Progenitor cell of endocrine pancreas (in vitro differentiated cells): ENCODE measurements around the gene BPIFB2. TPM values are rescaled to one million over a fixed set of nuclear protein-coding genes. Genes with fewer than 3 reads are reported as not detected.
"Not testable (repeated sequence)": the region's sequence is repeated elsewhere in the genome, so short reads cannot be mapped to it uniquely, and the experiment has no call there.

Experiments used
- DNase-seq: peaks from one replicate; pipeline ENCODE4 v3.0.0; 2021; ENCODE audit warnings: low spot score; ENCODE audit not compliant: unreplicated experiment
- H3K27ac Mint-ChIP-seq: 2 replicates; pipeline ENCODE4 v1.8.0; 2021; ENCODE audit warnings: mild to moderate bottlenecking, moderate library complexity, mixed read lengths
- H3K27me3 Mint-ChIP-seq: 2 replicates; pipeline ENCODE4 v1.8.0; 2021; ENCODE audit warnings: mixed read lengths
- H3K36me3 Mint-ChIP-seq: 2 replicates; pipeline ENCODE4 v1.8.0; 2022; ENCODE audit warnings: mixed read lengths; ENCODE audit not compliant: insufficient read depth
- H3K4me1 Mint-ChIP-seq: 2 replicates; pipeline ENCODE4 v1.8.0; 2021; ENCODE audit warnings: low read depth, mixed read lengths
- H3K4me3 Mint-ChIP-seq: 2 replicates; pipeline ENCODE4 v1.8.0; 2021; ENCODE audit warnings: low read depth, mild to moderate bottlenecking, moderate library complexity, mixed read lengths
- H3K9me3 Mint-ChIP-seq: 2 replicates; pipeline ENCODE4 v1.8.0; 2021; ENCODE audit warnings: low read depth, mixed read lengths
- CTCF ChIP-seq: fragments of 200-600 bp; sonication (generic); IDR thresholded peaks from one replicate; pipeline ENCODE4 v1.5.0; 2021; ENCODE audit warnings: antibody characterized with exemption, mild to moderate bottlenecking; ENCODE audit not compliant: unreplicated experiment
- total RNA-seq: library from RNA; stranded (reverse); gene quantifications from 2 replicates; pipeline ENCODE4 v1.2.1, GENCODE V29; 2021

BPIFB2 gene
- total RNA-seq, 1 donor from 2014 or later = not detected

GRCh38 chr20:32973077-32973717, 34.3 kb upstream of the BPIFB2 start:
- Mint-ChIP-seq H3K4me3 (no peak overlapping the region), H3K4me1 (peaks cover 18% of the 10 kb centered on the region), H3K9me3 (no peaks in the 10 kb centered on the region), H3K27me3 (no peaks in the 10 kb centered on the region), H3K36me3 (no peaks in the 10 kb centered on the region), H3K27ac (no peak overlapping the region)
- no peak for TF ChIP-seq CTCF
- DNase-seq = no peak

- H3K9me3 Mint-ChIP-seq, H3K36me3 Mint-ChIP-seq, H3K4me3 Mint-ChIP-seq, DNase-seq, H3K27me3 Mint-ChIP-seq: not testable (repeated sequence)
- peaks cover 18% of the 10 kb centered on the region for H3K4me1 Mint-ChIP-seq
- peak overlapping the region; percentile 79 for H3K27ac Mint-ChIP-seq
Observed at GRCh38 chr20:32974204-32975064, 33.1 kb upstream of the BPIFB2 start.

- not testable (repeated sequence) for DNase-seq, H3K36me3 Mint-ChIP-seq, H3K27me3 Mint-ChIP-seq, H3K4me3 Mint-ChIP-seq, H3K9me3 Mint-ChIP-seq
- Mint-ChIP-seq H3K4me1 (peaks cover 18% of the 10 kb centered on the region), H3K27ac (peak overlapping the region; percentile 79)
Observed at GRCh38 chr20:32975121-32975520, 32.4 kb upstream of the BPIFB2 start.

GRCh38 chr20:32975698-32976674, 31.5 kb upstream of the BPIFB2 start:
- DNase-seq = no peak
- Mint-ChIP-seq H3K27ac (peak overlapping the region; percentile 62), H3K4me3 (no peak overlapping the region), H3K27me3 (no peaks in the 10 kb centered on the region), H3K36me3 (no peaks in the 10 kb centered on the region), H3K4me1 (peaks cover 18% of the 10 kb centered on the region), H3K9me3 (no peaks in the 10 kb centered on the region)
- no peak for TF ChIP-seq CTCF

- Mint-ChIP-seq H3K4me1 (peaks cover 18% of the 10 kb centered on the region), H3K9me3 (no peaks in the 10 kb centered on the region), H3K27me3 (no peaks in the 10 kb centered on the region), H3K36me3 (no peaks in the 10 kb centered on the region), H3K27ac (no peak overlapping the region), H3K4me3 (no peak overlapping the region)
- no peak for TF ChIP-seq CTCF
- no peak for DNase-seq
Observed at GRCh38 chr20:32976746-32977145, 30.8 kb upstream of the BPIFB2 start.
